ENCODE measurements around the gene VMP1. TPM values are rescaled to one million over a fixed set of nuclear protein-coding genes. Genes with fewer than 3 reads are reported as not detected.
A peak's percentile ranks its signal among the peaks of the same experiment; 100 is the strongest.
"Not testable (repeated sequence)": the region's sequence is repeated elsewhere in the genome, so short reads cannot be mapped to it uniquely, and the experiment has no call there.

Gene VMP1
- total and polyA plus RNA-seq, 9 donors: 45.2 to 65.2 (median 52.0) TPM

GRCh38 chr17:59796785-59797205 is 89.3 kb downstream of the VMP1 start:
- H3K9me3 ChIP-seq (replicated peaks; ENCODE audit: control insufficient read depth, low read depth, low read length): no peaks in the 10 kb centered on the region
- no peak for DNase-seq
- no peaks in the 10 kb centered on the region for H3K27me3 ChIP-seq (ENCODE audit: control insufficient read depth, insufficient read depth, low read length)
- no CpG with 5 or more reads among the region's 2 CpGs for WGBS (ENCODE audit: insufficient coverage)
- H3K27ac ChIP-seq (ENCODE audit: low read length): no peak overlapping the region
- no peaks in the 10 kb centered on the region for H3K4me1 ChIP-seq (ENCODE audit: control insufficient read depth, insufficient read depth, low read length)
- H3K4me3 ChIP-seq (ENCODE audit: low read length): no peak overlapping the region
- H3K36me3 ChIP-seq (ENCODE audit: control insufficient read depth, insufficient read depth, low read length): peaks cover 1% of the 10 kb centered on the region

GRCh38 chr17:59798111-59798510 is 90.7 kb downstream of the VMP1 start:
- H3K9me3 ChIP-seq (replicated peaks; ENCODE audit: control insufficient read depth, low read depth, low read length): no peaks in the 10 kb centered on the region
- no peaks in the 10 kb centered on the region for H3K4me1 ChIP-seq (ENCODE audit: control insufficient read depth, insufficient read depth, low read length)
- no peaks in the 10 kb centered on the region for H3K36me3 ChIP-seq (ENCODE audit: control insufficient read depth, insufficient read depth, low read length)
- no peak overlapping the region for H3K4me3 ChIP-seq (ENCODE audit: low read length)
- no peak for DNase-seq
- WGBS (ENCODE audit: insufficient coverage): no CpG with 5 or more reads among the region's 4 CpGs
- no peak overlapping the region for H3K27ac ChIP-seq (ENCODE audit: low read length)
- no peaks in the 10 kb centered on the region for H3K27me3 ChIP-seq (ENCODE audit: control insufficient read depth, insufficient read depth, low read length)

- Histone ChIP-seq H3K4me3 (ENCODE audit: low read length) (no peak overlapping the region), H3K27me3 (ENCODE audit: control insufficient read depth, insufficient read depth, low read length) (no peaks in the 10 kb centered on the region), H3K27ac (ENCODE audit: low read length) (no peak overlapping the region), H3K9me3 (replicated peaks; ENCODE audit: control insufficient read depth, low read depth, low read length) (no peaks in the 10 kb centered on the region), H3K4me1 (ENCODE audit: control insufficient read depth, insufficient read depth, low read length) (no peaks in the 10 kb centered on the region), H3K36me3 (ENCODE audit: control insufficient read depth, insufficient read depth, low read length) (no peaks in the 10 kb centered on the region)
- no peak for DNase-seq
- 100% methylated on average over 5 of the region's 6 CpGs for WGBS (ENCODE audit: insufficient coverage)
Observed at GRCh38 chr17:59800530-59800942, 93.1 kb downstream of the VMP1 start.

DNA sequence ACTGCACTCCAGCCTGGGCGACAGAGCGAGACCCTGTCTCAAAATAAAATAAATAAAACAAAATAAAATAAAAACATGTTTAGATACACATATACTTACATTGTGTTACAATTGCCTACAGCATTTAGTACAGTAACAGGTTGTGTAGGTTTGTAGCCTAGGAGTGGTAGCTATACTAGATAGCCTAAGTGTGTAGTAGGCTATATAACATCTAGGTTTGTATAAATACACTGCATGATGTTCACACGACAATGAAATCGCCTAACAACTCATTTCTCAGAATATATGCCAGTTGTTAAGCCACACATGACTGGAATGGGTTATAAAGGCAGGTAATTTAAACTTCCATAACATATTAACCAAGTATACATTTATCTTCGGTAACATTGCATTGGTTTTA is 94.7 kb downstream of the VMP1 start:
- Histone ChIP-seq H3K27me3 (ENCODE audit: control insufficient read depth, insufficient read depth, low read length) (no peaks in the 10 kb centered on the region), H3K4me3 (ENCODE audit: low read length) (no peak overlapping the region), H3K9me3 (replicated peaks; ENCODE audit: control insufficient read depth, low read depth, low read length) (no peaks in the 10 kb centered on the region), H3K27ac (ENCODE audit: low read length) (no peak overlapping the region), H3K4me1 (ENCODE audit: control insufficient read depth, insufficient read depth, low read length) (no peaks in the 10 kb centered on the region), H3K36me3 (ENCODE audit: control insufficient read depth, insufficient read depth, low read length) (no peaks in the 10 kb centered on the region)
- no CpG with 5 or more reads among the region's 5 CpGs for WGBS (ENCODE audit: insufficient coverage)
- DNase-seq: no peak

- H3K36me3 ChIP-seq (ENCODE audit: control insufficient read depth, insufficient read depth, low read length): no peaks in the 10 kb centered on the region
- no peaks in the 10 kb centered on the region for H3K9me3 ChIP-seq (replicated peaks; ENCODE audit: control insufficient read depth, low read depth, low read length)
- no peak overlapping the region for H3K27ac ChIP-seq (ENCODE audit: low read length)
- no peaks in the 10 kb centered on the region for H3K27me3 ChIP-seq (ENCODE audit: control insufficient read depth, insufficient read depth, low read length)
- no CpG with 5 or more reads among the region's 6 CpGs for WGBS (ENCODE audit: insufficient coverage)
- no peak overlapping the region for H3K4me3 ChIP-seq (ENCODE audit: low read length)
- H3K4me1 ChIP-seq (ENCODE audit: control insufficient read depth, insufficient read depth, low read length): no peaks in the 10 kb centered on the region
- DNase-seq: peak; percentile 46
Observed at GRCh38 chr17:59804901-59805465, 97.5 kb downstream of the VMP1 start.

- WGBS (ENCODE audit: insufficient coverage): no CpG with 5 or more reads among the region's 6 CpGs
- H3K4me1 ChIP-seq (ENCODE audit: control insufficient read depth, insufficient read depth, low read length); H3K4me3 ChIP-seq (ENCODE audit: low read length); DNase-seq; H3K27me3 ChIP-seq (ENCODE audit: control insufficient read depth, insufficient read depth, low read length); H3K36me3 ChIP-seq (ENCODE audit: control insufficient read depth, insufficient read depth, low read length); H3K9me3 ChIP-seq (replicated peaks; ENCODE audit: control insufficient read depth, low read depth, low read length); H3K27ac ChIP-seq (ENCODE audit: low read length): not testable (repeated sequence)
Observed at GRCh38 chr17:59806322-59806721, 98.9 kb downstream of the VMP1 start.

DNA sequence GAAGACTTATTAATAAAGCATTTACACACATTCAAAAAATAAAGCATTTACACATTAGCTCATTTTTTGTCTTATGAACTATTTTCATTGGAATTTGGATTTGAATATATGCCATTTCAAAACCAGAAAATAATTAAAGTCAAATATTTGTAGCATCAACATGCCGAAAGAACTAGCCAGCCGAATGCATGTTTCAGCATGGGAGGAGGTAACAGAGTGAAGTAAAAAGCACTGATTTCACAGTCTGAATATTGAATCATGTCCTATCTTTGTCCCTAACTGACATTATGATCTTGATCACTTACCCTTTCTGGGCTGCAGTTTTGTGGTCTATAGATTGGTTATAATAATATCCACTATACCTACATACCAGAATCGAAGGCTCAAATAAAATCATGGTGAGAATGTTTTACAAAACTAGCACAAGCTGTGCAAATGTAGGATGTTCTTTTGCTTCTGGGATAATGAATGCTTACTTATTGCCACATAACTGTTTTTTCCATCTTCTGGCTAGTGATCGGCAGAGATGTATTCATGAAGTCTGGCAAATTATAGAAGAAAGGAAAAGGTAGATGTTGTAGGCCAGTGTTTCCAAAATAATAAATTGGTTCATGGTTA is 100.5 kb downstream of the VMP1 start:
- WGBS (ENCODE audit: insufficient coverage): no CpG with 5 or more reads among the region's 4 CpGs
- Histone ChIP-seq H3K27ac (ENCODE audit: low read length) (no peak overlapping the region), H3K4me1 (ENCODE audit: control insufficient read depth, insufficient read depth, low read length) (no peaks in the 10 kb centered on the region), H3K27me3 (ENCODE audit: control insufficient read depth, insufficient read depth, low read length) (no peaks in the 10 kb centered on the region), H3K9me3 (replicated peaks; ENCODE audit: control insufficient read depth, low read depth, low read length) (no peaks in the 10 kb centered on the region), H3K4me3 (ENCODE audit: low read length) (no peak overlapping the region), H3K36me3 (ENCODE audit: control insufficient read depth, insufficient read depth, low read length) (peaks cover 4% of the 10 kb centered on the region)
- DNase-seq: peak; percentile 49

- no peaks in the 10 kb centered on the region for H3K4me1 ChIP-seq (ENCODE audit: control insufficient read depth, insufficient read depth, low read length)
- H3K9me3 ChIP-seq (replicated peaks; ENCODE audit: control insufficient read depth, low read depth, low read length): no peaks in the 10 kb centered on the region
- H3K4me3 ChIP-seq (ENCODE audit: low read length): no peak overlapping the region
- peaks cover 4% of the 10 kb centered on the region for H3K36me3 ChIP-seq (ENCODE audit: control insufficient read depth, insufficient read depth, low read length)
- no peak for DNase-seq
- no peaks in the 10 kb centered on the region for H3K27me3 ChIP-seq (ENCODE audit: control insufficient read depth, insufficient read depth, low read length)
- H3K27ac ChIP-seq (ENCODE audit: low read length): no peak overlapping the region
- WGBS (ENCODE audit: insufficient coverage): no CpG with 5 or more reads among the region's 1 CpG
Observed at GRCh38 chr17:59810894-59811153, 103.4 kb downstream of the VMP1 start.

DNA sequence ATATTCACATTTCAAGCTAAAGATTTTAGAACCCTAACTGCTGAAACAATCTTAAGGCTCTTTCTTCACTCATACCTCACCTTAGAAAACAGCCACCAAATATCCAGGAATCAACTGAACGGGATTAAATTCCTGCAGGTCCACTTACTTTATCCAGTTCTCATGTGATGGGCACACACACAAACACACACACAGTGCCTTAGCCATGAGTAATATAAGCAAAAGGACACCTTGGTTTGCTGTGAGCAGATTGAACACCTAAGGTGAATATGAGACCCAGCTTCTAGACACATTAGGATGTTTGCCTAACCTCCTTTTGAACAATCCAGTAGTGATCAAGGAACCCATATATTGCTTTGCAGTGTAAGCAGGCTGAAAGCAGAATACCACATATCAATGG is 103.8 kb downstream of the VMP1 start:
- H3K36me3 ChIP-seq (ENCODE audit: control insufficient read depth, insufficient read depth, low read length): peaks cover 4% of the 10 kb centered on the region
- no peaks in the 10 kb centered on the region for H3K27me3 ChIP-seq (ENCODE audit: control insufficient read depth, insufficient read depth, low read length)
- WGBS (ENCODE audit: insufficient coverage): no CpG with 5 or more reads among the region's 1 CpG

GRCh38 chr17:59812139-59812538 is 104.7 kb downstream of the VMP1 start:
- Histone ChIP-seq H3K27ac (ENCODE audit: low read length) (no peak overlapping the region), H3K9me3 (replicated peaks; ENCODE audit: control insufficient read depth, low read depth, low read length) (no peaks in the 10 kb centered on the region), H3K27me3 (ENCODE audit: control insufficient read depth, insufficient read depth, low read length) (no peaks in the 10 kb centered on the region), H3K36me3 (ENCODE audit: control insufficient read depth, insufficient read depth, low read length) (peaks cover 4% of the 10 kb centered on the region), H3K4me1 (ENCODE audit: control insufficient read depth, insufficient read depth, low read length) (no peaks in the 10 kb centered on the region), H3K4me3 (ENCODE audit: low read length) (no peak overlapping the region)
- 100% methylated on average over 1 of the region's 3 CpGs for WGBS (ENCODE audit: insufficient coverage)
- no peak for DNase-seq

More for the DNA sequence above, 103.8 kb downstream of the VMP1 start:
- Histone ChIP-seq H3K9me3 (replicated peaks; ENCODE audit: control insufficient read depth, low read depth, low read length) (no peaks in the 10 kb centered on the region), H3K4me3 (ENCODE audit: low read length) (no peak overlapping the region), H3K27ac (ENCODE audit: low read length) (no peak overlapping the region), H3K4me1 (ENCODE audit: control insufficient read depth, insufficient read depth, low read length) (no peaks in the 10 kb centered on the region)
- no peak for DNase-seq

DNA sequence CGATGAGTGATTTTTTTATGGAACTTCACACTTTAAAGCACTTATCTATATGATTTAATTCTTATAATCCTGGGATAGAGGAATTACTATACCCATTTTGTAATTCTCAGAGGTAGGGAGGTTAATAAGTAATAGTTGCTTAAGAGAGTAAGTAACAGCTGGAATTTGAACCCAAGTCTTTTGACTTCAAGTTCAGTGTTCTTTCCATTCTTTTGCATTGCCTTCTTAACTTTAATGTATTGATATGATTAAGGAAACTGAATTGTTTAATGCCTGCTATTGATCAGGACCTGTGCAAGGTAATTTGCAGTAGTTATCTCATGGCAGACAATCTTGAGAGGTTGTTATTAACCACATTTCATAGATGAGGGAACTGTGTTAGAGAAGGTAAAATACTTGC is 106.8 kb downstream of the VMP1 start:
- no peaks in the 10 kb centered on the region for H3K4me1 ChIP-seq (ENCODE audit: control insufficient read depth, insufficient read depth, low read length)
- H3K36me3 ChIP-seq (ENCODE audit: control insufficient read depth, insufficient read depth, low read length): peaks cover 5% of the 10 kb centered on the region
- H3K27me3 ChIP-seq (ENCODE audit: control insufficient read depth, insufficient read depth, low read length): no peaks in the 10 kb centered on the region
- DNase-seq: no peak
- no peaks in the 10 kb centered on the region for H3K9me3 ChIP-seq (replicated peaks; ENCODE audit: control insufficient read depth, low read depth, low read length)
- no peak overlapping the region for H3K4me3 ChIP-seq (ENCODE audit: low read length)
- no peak overlapping the region for H3K27ac ChIP-seq (ENCODE audit: low read length)
- no CpG with 5 or more reads among the region's 1 CpG for WGBS (ENCODE audit: insufficient coverage)

Data from muscle of leg (tissue), 11 donors.